COLO668 (cell line): Measurements from ENCODE around the gene GJD4.

Experiments used
- DNase-seq: peaks from one replicate; lab custom pipeline; 2025; ENCODE audit not compliant: unreplicated experiment; lab: John Stamatoyannopoulos, UW

Gene GJD4

DNA sequence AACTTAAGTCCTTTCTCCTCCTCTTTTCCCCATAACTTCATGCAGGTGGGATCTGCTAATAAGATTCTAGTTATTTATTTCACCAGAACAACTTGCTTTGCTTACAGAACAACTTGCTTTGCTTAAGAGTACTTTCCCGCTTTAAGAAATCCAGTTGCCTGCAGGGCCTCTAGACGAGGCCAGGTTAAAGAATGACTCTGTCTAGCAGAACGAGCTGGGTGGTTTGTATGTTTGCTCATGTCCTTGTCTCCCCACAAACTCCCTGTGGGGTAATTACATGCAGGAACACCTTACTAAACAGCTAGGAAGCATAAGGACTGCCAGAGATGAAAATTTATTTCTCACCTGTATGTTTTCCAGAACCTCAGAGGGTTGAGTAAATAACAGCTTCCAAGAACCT lies 45.8 kb downstream of the GJD4 start:
- DNase-seq = peak; percentile 1

DNA sequence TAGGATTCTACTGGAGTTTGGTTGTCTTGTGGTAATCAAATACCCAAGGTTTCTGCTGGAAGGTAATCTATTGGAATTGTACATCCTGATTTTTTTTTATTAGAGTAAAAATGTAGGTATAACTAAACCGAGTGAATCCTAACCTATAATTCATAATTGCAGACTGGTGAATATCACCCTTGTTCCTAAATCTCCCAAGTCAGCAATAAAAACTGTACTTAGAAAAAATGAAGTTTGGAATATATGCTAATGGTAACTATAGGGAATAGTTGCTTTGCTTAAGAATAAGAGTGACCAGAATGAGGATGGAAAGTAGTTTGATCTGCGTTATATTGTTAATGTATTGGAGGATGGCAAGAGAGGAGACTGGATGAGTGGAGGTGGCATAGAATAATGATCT lies 47.7 kb downstream of the GJD4 start:
- no peak for DNase-seq

DNA sequence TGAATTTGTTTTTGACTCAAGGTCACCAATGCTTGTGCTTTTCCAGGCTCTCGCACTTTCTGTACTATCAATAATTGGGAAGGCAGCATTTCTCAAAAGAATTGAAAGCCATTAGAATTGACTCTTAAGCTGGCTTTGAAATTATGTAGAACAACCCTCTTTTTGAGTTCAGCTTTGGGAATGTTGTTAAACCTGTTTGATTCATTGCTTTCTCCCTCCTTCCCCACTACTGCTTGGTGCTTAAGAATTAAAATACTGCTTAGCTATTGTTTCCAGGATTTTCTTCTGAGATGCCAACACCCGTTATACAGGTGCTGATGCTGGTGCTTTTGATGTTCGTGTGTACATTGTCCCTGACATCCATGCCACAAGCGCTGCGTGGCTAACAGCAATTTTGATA lies 52.5 kb downstream of the GJD4 start:
- no peak for DNase-seq
